Breast epithelium (tissue), 4 donors: Measurements from ENCODE around the gene DSCAM. TPM values are rescaled to one million over a fixed set of nuclear protein-coding genes. Genes with fewer than 3 reads are reported as not detected.

Experiments used
- DNase-seq, 2 donors: peaks; one replicate each; pipeline ENCODE4 v3.0.0-alpha.2; 2019; ENCODE audit warnings: low spot score in 2 of 2
- H3K27ac ChIP-seq, 2 donors: fragments of 200-600 bp; sonication (generic) in 1 of 2; one replicate each; pipeline ENCODE4 v1.5.1; 2016 to 2019; ENCODE audit warnings: mild to moderate bottlenecking in 1 of 2
- H3K27me3 ChIP-seq, 2 donors: fragments of 200-600 bp; sonication (generic) in 1 of 2; one replicate each; pipeline versions ENCODE4 v1.5.1 to v1.6.0; 2017 to 2019; ENCODE audit warnings: control low read depth in 1 of 2, mild to moderate bottlenecking in 1 of 2
- H3K36me3 ChIP-seq: fragments of 200-600 bp; one replicate; pipeline ENCODE4 v1.5.1; 2019
- H3K4me1 ChIP-seq, 2 donors: fragments of 200-600 bp; sonication (generic); one replicate each; pipeline ENCODE4 v1.5.1; 2016 to 2019; ENCODE audit warnings: control low read depth in 1 of 2
- H3K4me3 ChIP-seq, 3 donors: fragments of 200-600 bp; sonication (generic); 1 replicate in 2 of 3; 2 replicates in 1 of 3; pipeline ENCODE4 v1.5.1; 2016 to 2019; ENCODE audit warnings: mild to moderate bottlenecking in 3 of 3, moderate library complexity in 2 of 3
- H3K9me3 ChIP-seq, 2 donors: fragments of 200-600 bp; sonication (generic) in 1 of 2; one replicate each; pipeline ENCODE4 v1.5.1; 2016 to 2019; ENCODE audit warnings: control low read depth in 1 of 2
- CTCF ChIP-seq, 3 donors: fragments of 450-650 bp; IDR thresholded peaks; one replicate each; pipeline ENCODE4 v1.5.1; 2016 to 2017; ENCODE audit warnings: antibody characterized with exemption in 3 of 3, mild to moderate bottlenecking in 3 of 3, moderate library complexity in 3 of 3
- POLR2A ChIP-seq: fragments of 450-650 bp; IDR thresholded peaks from one replicate; pipeline ENCODE4 v1.6.1; 2016; ENCODE audit warnings: antibody characterized with exemption, mild to moderate bottlenecking, moderate library complexity
- POLR2AphosphoS5 ChIP-seq, 3 donors: sonication (generic); formaldehyde crosslinking; IDR thresholded peaks; one replicate each; pipeline ENCODE4 v1.6.1; 2017; ENCODE audit warnings: antibody characterized with exemption in 3 of 3
- intact Hi-C: fragments of 100-400 bp; cut with DNase I; formaldehyde crosslinking; loops from one replicate; pipeline ENCODE4 v1.15.1; 2023; ENCODE audit warnings: low total_unique reads
- total RNA-seq, 3 donors: library from RNA; depleted of rRNA; stranded (reverse); fragments of >200 nt; gene quantifications; one replicate each; pipeline ENCODE4 v1.1.0, GENCODE V29; 2016

DSCAM gene
- total RNA-seq, 3 donors from 2014 or later, result 0.33 to 0.44 TPM; not detected in 1

GRCh38 chr21:40080385-40080784, 766.6 kb downstream of the DSCAM start:
- Histone ChIP-seq H3K27ac (no peak overlapping the region), H3K36me3 (no peaks in the 10 kb centered on the region), H3K4me1 (no peaks in the 10 kb centered on the region), H3K9me3 (no peaks in the 10 kb centered on the region), H3K27me3 (no peaks in the 10 kb centered on the region), H3K4me3 (no peak overlapping the region)
- TF ChIP-seq POLR2AphosphoS5 (IDR thresholded peaks at IDR 0.05), result no peak
- TF ChIP-seq CTCF (IDR thresholded peaks at IDR 0.05), result no peak
- no peak for TF ChIP-seq POLR2A
- intact Hi-C loops, result no loop called here
- DNase-seq, result no peak

GRCh38 chr21:40074710-40075109, 772.2 kb downstream of the DSCAM start:
- H3K36me3 ChIP-seq, result no peaks in the 10 kb centered on the region
- no peak for DNase-seq
- H3K4me1 ChIP-seq, result no peaks in the 10 kb centered on the region
- no peak overlapping the region for H3K4me3 ChIP-seq
- intact Hi-C loops, result no loop called here
- H3K27me3 ChIP-seq, result no peaks in the 10 kb centered on the region
- no peaks in the 10 kb centered on the region for H3K9me3 ChIP-seq
- no peak for TF ChIP-seq CTCF (IDR thresholded peaks at IDR 0.05)
- TF ChIP-seq POLR2A, result no peak
- H3K27ac ChIP-seq, result no peak overlapping the region

- TF ChIP-seq CTCF (IDR thresholded peaks at IDR 0.05), result no peak
- no peak for TF ChIP-seq POLR2A
- no peak for TF ChIP-seq POLR2AphosphoS5 (IDR thresholded peaks at IDR 0.05)
- Histone ChIP-seq H3K9me3 (no peaks in the 10 kb centered on the region), H3K27ac (no peak overlapping the region), H3K27me3 (no peaks in the 10 kb centered on the region), H3K4me1 (no peaks in the 10 kb centered on the region), H3K4me3 (no peak overlapping the region), H3K36me3 (no peaks in the 10 kb centered on the region)
- intact Hi-C loops, result no loop called here
- DNase-seq, result no peak
Measured at GRCh38 chr21:40074198-40074597, 772.8 kb downstream of the DSCAM start.

GRCh38 chr21:40073642-40074041, 773.3 kb downstream of the DSCAM start:
- intact Hi-C loops, result no loop called here
- no peaks in the 10 kb centered on the region for H3K9me3 ChIP-seq
- no peaks in the 10 kb centered on the region for H3K27me3 ChIP-seq
- no peaks in the 10 kb centered on the region for H3K36me3 ChIP-seq
- DNase-seq, result no peak
- H3K27ac ChIP-seq, result no peak overlapping the region
- TF ChIP-seq POLR2A (no peak), POLR2AphosphoS5 (IDR thresholded peaks at IDR 0.05) (no peak), CTCF (IDR thresholded peaks at IDR 0.05) (no peak)
- no peaks in the 10 kb centered on the region for H3K4me1 ChIP-seq
- H3K4me3 ChIP-seq, result no peak overlapping the region

DNA sequence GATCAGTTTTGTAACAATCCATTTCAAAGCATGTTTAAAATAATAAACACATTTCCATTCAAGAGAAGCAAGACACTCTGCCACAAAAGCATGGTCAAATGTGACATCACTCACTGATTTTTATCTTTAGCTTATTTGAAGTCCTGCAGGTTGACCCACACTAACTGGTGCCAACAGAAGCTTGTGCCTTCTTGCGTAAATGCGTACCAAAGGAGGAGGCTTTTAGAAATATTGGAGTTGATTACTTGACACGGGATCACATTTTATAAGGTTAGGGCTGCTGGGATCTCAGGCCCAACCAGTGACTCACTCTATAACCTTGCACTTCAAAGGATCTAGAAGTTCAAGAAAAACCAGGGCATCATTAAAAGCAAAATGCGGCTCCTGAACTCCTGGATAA, 776.1 kb downstream of the DSCAM start:
- DNase-seq, result no peak
- H3K27ac ChIP-seq, result no peak overlapping the region
- H3K9me3 ChIP-seq, result no peaks in the 10 kb centered on the region
- intact Hi-C loops, result no loop called here
- H3K27me3 ChIP-seq, result no peaks in the 10 kb centered on the region
- no peak overlapping the region for H3K4me3 ChIP-seq
- no peak for TF ChIP-seq POLR2A
- TF ChIP-seq POLR2AphosphoS5 (IDR thresholded peaks at IDR 0.05), result no peak
- no peak for TF ChIP-seq CTCF (IDR thresholded peaks at IDR 0.05)
- no peaks in the 10 kb centered on the region for H3K36me3 ChIP-seq
- no peaks in the 10 kb centered on the region for H3K4me1 ChIP-seq
